Effector memory CD4-positive, alpha-beta T cell (primary cell): ENCODE measurements around the gene PPP2CA.
"Not testable (repeated sequence)": the region's sequence is repeated elsewhere in the genome, so short reads cannot be mapped to it uniquely, and the experiment has no call there.

Source experiments
- DNase-seq, 3 donors: peaks; one replicate each; pipeline ENCODE4 v3.0.0-alpha.2; 2020
- H3K27ac ChIP-seq: 2 replicates; pipeline ENCODE4 v1.7.0; 2013; ENCODE audit warnings: mild to moderate bottlenecking, low read length, moderate library complexity; ENCODE audit not compliant: insufficient read depth, poor library complexity, severe bottlenecking
- H3K27me3 ChIP-seq: replicated peaks from 2 replicates; pipeline ENCODE4 v1.7.0; 2013; ENCODE audit warnings: mild to moderate bottlenecking, low read length; ENCODE audit not compliant: insufficient read depth, control insufficient read depth, poor library complexity, severe bottlenecking
- H3K36me3 ChIP-seq: 2 replicates; pipeline ENCODE4 v1.7.0; 2013; ENCODE audit warnings: mild to moderate bottlenecking, low read length, moderate library complexity; ENCODE audit not compliant: control insufficient read depth, insufficient read depth
- H3K4me1 ChIP-seq: 2 replicates; pipeline ENCODE4 v1.7.0; 2013; ENCODE audit warnings: low read length, mild to moderate bottlenecking; ENCODE audit not compliant: control insufficient read depth, insufficient read depth, poor library complexity, severe bottlenecking
- H3K4me3 ChIP-seq: 2 replicates; pipeline ENCODE4 v1.7.0; 2013; ENCODE audit warnings: low read length, low read depth, mild to moderate bottlenecking; ENCODE audit not compliant: insufficient read depth, poor library complexity, severe bottlenecking
- H3K9me3 ChIP-seq: 2 replicates; pipeline ENCODE4 v1.7.0; 2013; ENCODE audit warnings: mild to moderate bottlenecking, low read length, moderate library complexity; ENCODE audit not compliant: control insufficient read depth

The PPP2CA gene

GRCh38 chr5:134257176-134257575, 31.3 kb upstream of the PPP2CA start:
- DNase-seq, result no peak

DNA sequence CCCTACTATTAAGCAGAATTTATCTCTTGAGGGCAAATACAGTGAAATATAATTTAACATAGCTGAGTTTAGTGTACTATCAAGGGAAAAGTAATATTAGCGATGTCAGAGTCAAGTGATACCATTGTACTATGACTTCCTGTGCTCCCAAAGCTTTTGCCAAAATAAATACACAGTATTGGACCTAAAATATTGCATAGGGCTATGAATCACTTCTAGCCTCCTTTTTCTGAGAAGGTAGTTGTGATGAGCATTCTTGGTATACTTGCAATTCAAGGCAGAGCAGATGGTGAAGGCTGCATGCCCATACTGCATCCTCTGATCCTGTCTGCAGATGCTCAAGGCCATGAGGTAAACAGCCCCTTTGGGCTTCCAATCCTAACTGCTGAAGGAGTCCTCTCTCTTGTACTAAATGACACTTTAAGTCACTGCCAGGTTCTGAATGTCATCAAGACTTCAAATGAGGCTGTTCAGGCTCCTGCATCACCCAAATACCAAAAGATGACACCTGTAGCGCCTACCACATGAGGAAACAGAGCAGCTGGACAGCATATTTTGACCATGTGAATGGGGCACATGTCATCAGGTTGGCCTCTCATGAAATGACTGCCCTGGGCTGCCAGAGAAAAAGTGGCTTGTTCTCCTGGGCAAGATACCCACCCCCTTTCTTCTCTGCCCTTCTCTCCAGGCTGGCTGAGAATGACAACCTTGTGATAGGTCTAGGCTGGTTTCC, 29.7 kb upstream of the PPP2CA start:
- H3K36me3 ChIP-seq, result no peaks in the 10 kb centered on the region
- no peak overlapping the region for H3K27ac ChIP-seq
- no peak for DNase-seq
- H3K4me3 ChIP-seq, result no peak overlapping the region
- no peaks in the 10 kb centered on the region for H3K9me3 ChIP-seq
- H3K27me3 ChIP-seq, result no peaks in the 10 kb centered on the region
- no peaks in the 10 kb centered on the region for H3K4me1 ChIP-seq

More at GRCh38 chr5:134257176-134257575, 31.3 kb upstream of the PPP2CA start:
- H3K27ac ChIP-seq, result no peak overlapping the region
- no peaks in the 10 kb centered on the region for H3K4me1 ChIP-seq
- no peaks in the 10 kb centered on the region for H3K27me3 ChIP-seq
- no peak overlapping the region for H3K4me3 ChIP-seq
- no peaks in the 10 kb centered on the region for H3K36me3 ChIP-seq
- no peaks in the 10 kb centered on the region for H3K9me3 ChIP-seq

- not testable (repeated sequence) for H3K4me3 ChIP-seq, H3K27me3 ChIP-seq, DNase-seq, H3K4me1 ChIP-seq, H3K27ac ChIP-seq, H3K9me3 ChIP-seq, H3K36me3 ChIP-seq
Measured at GRCh38 chr5:134253368-134254153, 27.7 kb upstream of the PPP2CA start.

GRCh38 chr5:134252671-134253070, 26.8 kb upstream of the PPP2CA start:
- Histone ChIP-seq H3K36me3 (no peaks in the 10 kb centered on the region), H3K4me3 (no peak overlapping the region), H3K27me3 (no peaks in the 10 kb centered on the region), H3K4me1 (no peaks in the 10 kb centered on the region), H3K9me3 (no peaks in the 10 kb centered on the region), H3K27ac (no peak overlapping the region)
- no peak for DNase-seq

DNA sequence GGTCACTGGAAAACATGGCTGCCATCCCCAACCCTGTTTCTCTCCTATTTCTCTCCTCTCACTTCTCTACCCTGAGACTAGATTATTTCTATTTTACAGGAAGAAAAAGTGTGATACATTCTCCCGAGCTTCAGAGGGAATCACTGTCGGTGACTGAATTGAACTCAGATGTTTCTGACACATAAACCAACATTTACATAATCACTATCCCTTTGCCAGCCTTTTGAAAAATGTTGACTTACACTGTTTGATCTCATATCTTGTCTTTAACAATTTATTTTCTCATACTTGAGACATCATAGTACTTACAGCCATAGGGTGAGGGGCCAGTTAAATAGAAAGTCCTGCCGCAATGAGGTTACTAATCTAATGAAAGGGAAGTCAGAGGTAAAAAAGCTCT, 25.1 kb upstream of the PPP2CA start:
- DNase-seq, result no peak
- H3K27me3 ChIP-seq, result no peaks in the 10 kb centered on the region
- no peaks in the 10 kb centered on the region for H3K4me1 ChIP-seq
- no peak overlapping the region for H3K27ac ChIP-seq
- H3K36me3 ChIP-seq, result no peaks in the 10 kb centered on the region
- H3K9me3 ChIP-seq, result no peaks in the 10 kb centered on the region
- H3K4me3 ChIP-seq, result no peak overlapping the region

- Histone ChIP-seq H3K9me3 (no peaks in the 10 kb centered on the region), H3K27me3 (no peaks in the 10 kb centered on the region), H3K36me3 (no peaks in the 10 kb centered on the region), H3K4me3 (no peak overlapping the region), H3K27ac (no peak overlapping the region), H3K4me1 (no peaks in the 10 kb centered on the region)
- no peak for DNase-seq
Measured at GRCh38 chr5:134249469-134250379, 23.9 kb upstream of the PPP2CA start.

GRCh38 chr5:134248256-134248655, 22.4 kb upstream of the PPP2CA start:
- no peak overlapping the region for H3K27ac ChIP-seq
- H3K36me3 ChIP-seq, result no peaks in the 10 kb centered on the region
- H3K4me1 ChIP-seq, result no peaks in the 10 kb centered on the region
- H3K27me3 ChIP-seq, result no peaks in the 10 kb centered on the region
- no peak for DNase-seq
- H3K4me3 ChIP-seq, result no peak overlapping the region
- no peaks in the 10 kb centered on the region for H3K9me3 ChIP-seq

GRCh38 chr5:134247428-134248224, 21.8 kb upstream of the PPP2CA start:
- no peak overlapping the region for H3K4me3 ChIP-seq
- no peak for DNase-seq
- no peaks in the 10 kb centered on the region for H3K9me3 ChIP-seq
- H3K27ac ChIP-seq, result no peak overlapping the region
- no peaks in the 10 kb centered on the region for H3K36me3 ChIP-seq
- H3K27me3 ChIP-seq, result no peaks in the 10 kb centered on the region
- no peaks in the 10 kb centered on the region for H3K4me1 ChIP-seq

DNA sequence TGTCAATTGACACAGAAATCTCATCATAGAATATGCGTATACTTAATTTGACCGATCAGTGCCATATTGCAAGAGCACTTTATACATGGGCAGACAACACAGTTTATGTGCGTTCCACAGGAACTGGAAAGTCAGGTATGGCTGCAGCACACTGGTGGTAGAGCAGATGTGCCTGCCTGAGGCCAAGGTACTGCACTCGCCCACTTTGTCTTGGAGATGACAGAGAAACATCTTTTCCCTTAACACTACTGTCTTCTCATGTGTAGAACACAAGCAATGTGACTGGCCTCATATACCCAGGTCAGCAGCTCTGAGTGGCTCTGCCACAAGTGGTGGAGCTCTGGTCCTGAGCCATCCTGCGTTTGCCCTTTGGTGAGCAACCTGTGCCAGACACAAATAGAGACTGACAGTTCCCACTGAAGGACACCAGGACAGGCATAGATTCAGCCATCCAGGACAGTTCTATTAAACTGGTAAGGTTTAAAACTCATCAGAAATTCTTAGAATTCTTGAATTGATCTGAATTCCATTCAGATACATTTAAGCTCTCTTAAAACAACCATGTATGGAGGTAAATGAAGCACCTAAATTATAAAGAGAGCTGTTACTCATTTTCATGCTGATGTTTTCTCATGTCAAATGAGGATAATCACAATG, 21.0 kb upstream of the PPP2CA start:
- Histone ChIP-seq H3K27me3 (no peaks in the 10 kb centered on the region), H3K36me3 (no peaks in the 10 kb centered on the region), H3K9me3 (no peaks in the 10 kb centered on the region), H3K4me3 (no peak overlapping the region), H3K4me1 (no peaks in the 10 kb centered on the region), H3K27ac (no peak overlapping the region)
- no peak for DNase-seq
